Right renal pelvis (tissue), 4 donors: ENCODE data around the gene APOC1. TPM values are rescaled to one million over a fixed set of nuclear protein-coding genes. Genes with fewer than 3 reads are reported as not detected.
"Not testable (repeated sequence)": the region's sequence is repeated elsewhere in the genome, so short reads cannot be mapped to it uniquely, and the experiment has no call there.

Experiments used
- DNase-seq, 4 donors: peaks; one replicate each; pipeline ENCODE4 v3.0.0-alpha.2; 2013; ENCODE audit warnings: low read depth in 4 of 4, low spot score in 3 of 4, missing footprints in 1 of 4
- polyA plus RNA-seq, 4 donors: library from polyadenylated mRNA; unstranded; fragments of 120-200 nt; gene quantifications; one replicate each; pipeline ENCODE4 v1.2.1, GENCODE V29; 2013; ENCODE audit not compliant: insufficient read length in 4 of 4

APOC1 gene
- polyA plus RNA-seq, 4 donors, result 10.5 to 12.5 (median 11.2) TPM

DNA sequence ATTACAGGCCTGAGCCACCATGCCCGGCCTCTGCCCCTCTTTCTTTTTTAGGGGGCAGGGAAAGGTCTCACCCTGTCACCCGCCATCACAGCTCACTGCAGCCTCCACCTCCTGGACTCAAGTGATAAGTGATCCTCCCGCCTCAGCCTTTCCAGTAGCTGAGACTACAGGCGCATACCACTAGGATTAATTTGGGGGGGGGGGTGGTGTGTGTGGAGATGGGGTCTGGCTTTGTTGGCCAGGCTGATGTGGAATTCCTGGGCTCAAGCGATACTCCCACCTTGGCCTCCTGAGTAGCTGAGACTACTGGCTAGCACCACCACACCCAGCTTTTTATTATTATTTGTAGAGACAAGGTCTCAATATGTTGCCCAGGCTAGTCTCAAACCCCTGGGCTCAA, 4.6 kb upstream of the APOC1 start:
- no peak for DNase-seq

DNA sequence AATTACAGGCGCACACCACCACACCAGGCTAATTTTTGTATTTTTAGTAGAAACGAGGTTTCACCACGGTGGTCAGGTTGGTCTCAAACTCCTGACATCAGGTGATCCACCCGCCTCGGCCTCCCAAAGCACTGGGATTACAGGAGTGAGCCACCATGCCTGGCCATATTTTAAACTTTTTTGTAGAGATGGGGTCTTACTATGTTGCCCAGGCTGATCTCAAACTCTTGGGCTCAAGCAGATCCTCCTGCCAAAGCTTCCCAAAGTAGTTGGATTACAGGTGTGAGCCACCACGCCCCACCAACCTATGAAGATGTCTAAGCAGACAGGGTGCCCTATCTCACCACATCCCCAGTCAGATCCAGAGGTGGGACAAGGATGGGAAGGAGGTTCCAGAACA, 2.5 kb upstream of the APOC1 start:
- not testable (repeated sequence) for DNase-seq

DNA sequence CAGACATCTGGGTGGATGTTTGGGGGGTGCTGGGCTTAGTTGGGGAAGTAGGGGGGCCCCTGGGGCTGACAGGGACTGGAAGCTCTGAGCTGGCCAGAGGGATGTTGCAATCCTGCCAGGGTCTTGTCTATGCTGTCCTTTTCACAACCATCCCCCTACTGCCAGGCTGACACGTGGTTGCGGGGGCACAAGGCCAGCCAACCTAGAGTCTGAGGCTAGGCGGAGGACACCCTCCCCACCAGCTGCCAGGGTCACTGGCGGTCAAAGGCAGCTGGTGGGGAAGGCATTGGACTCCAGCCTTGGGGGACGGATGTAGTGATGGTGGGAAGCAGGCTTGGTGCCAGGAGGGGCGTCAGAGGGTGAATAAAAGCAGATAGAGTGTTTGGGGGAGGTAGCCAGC, 1.6 kb upstream of the APOC1 start:
- DNase-seq, result no peak

DNA sequence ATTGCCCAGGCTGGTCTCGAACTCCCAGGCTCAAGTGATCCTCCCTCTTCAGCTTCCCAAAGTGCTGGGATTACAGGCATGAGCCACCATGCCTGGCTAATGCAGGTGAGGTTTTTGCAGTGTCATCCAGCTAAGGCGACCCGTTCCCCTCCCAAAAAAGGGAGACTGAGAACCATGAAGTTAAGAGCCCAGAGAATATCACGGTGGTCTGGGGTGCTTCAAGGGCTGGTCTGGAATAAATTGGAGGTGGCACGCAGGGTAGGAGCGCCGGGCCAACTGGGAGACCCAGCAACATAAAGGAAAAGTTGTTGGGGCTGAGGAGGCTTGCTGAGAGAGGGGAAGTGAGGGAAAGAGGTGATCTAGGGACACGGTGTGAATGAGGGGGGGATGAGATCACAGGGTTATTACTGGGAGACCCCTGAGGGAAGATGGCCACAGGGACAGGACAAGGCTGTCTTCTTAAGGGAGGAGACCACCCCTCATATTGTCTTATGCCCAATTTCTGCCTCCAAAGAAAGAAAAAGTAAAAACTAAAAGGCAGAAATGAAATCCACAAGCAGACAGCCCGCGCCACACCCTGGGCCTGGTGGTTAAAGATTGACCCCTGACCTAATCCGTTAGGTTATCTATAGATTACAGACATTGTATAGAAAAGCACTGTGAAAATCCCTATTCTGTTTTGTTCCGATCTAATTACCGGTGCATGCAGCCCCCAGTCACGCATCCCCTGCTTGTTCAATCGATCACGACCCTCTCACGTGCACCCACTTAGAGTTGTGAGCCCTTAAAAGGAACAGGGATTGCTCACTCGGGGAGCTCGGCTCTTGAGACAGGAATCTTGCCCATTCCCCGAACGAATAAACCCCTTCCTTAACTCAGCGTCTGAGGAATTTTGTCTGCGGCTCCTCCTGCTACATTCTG, 636 bp upstream of the APOC1 start:
- DNase-seq, result not testable (repeated sequence)

DNA sequence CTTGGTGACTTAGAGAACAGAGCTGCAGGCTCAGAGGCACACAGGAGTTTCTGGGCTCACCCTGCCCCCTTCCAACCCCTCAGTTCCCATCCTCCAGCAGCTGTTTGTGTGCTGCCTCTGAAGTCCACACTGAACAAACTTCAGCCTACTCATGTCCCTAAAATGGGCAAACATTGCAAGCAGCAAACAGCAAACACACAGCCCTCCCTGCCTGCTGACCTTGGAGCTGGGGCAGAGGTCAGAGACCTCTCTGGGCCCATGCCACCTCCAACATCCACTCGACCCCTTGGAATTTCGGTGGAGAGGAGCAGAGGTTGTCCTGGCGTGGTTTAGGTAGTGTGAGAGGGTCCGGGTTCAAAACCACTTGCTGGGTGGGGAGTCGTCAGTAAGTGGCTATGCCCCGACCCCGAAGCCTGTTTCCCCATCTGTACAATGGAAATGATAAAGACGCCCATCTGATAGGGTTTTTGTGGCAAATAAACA, 9.9 kb downstream of the APOC1 start:
- no peak for DNase-seq

DNA sequence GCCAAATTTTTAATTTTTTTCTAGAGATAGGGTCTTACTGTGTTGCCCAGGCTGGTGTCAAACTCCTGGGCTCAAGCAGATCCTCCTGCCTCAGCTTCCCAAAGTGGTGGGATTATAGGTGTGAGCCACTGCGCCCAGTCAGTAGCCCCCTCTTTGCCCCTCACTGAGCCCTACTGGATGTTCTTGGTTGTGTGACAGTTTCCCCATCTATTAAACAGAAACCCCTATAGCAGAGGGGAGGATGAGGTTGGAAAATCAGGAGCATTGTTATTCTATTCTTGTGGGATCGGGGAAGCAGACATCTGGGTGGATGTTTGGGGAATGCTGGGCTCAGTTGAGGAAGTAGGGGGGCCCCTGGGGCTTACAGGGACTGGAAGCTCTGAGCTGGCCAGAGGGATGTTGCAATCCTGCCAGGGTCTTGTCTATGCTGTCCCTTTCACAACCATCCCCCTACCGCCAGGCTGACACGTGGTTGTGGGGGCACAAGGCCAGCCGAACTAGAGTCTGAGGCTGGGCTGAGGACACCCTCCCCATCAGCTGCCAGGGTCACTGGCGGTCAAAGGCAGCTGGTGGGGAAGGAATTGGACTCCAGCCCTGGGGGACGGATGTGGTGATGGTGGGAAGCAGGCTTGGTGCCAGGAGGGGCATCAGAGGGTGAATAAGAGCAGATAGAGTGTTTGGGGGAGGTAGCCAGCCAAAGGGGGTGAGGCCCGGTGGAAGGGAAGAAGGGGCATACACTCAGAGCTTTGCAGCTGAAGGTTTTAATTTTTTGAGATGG, 10.9 kb downstream of the APOC1 start:
- no peak for DNase-seq

DNA sequence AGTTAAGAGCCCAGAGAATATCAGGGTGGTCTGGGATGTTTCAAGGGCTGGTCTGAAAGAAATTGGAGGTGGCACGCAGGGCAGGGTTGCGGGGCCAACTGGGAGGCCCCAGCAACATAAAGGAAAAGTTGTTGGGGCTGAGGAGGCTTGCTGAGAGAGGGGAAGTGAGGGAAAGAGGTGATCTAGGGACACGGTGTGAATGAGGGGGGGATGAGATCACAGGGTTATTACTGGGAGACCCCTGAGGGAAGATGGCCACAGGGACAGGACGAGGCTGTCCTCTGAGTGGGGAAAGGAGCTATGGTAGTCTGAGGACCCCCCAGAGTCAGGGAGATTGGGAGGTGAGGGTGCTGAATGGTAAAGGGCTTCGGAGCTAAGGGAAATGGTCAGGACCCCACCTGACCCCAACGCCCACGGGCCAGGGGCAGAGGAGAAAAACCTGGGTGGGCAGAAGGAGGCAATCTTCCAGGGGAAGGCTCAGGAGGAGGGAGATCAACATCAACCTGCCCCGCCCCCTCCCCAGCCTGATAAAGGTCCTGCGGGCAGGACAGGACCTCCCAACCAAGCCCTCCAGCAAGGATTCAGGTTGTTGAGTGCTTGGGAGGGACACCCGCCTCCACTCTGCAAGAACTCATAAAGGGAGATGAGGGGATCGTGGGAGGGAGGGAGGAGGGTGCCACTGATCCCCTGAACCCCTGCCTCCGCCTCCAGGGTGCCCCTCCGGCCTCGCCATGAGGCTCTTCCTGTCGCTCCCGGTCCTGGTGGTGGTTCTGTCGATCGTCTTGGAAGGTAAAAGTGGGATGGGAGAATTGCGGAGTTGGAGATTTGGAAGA, 12.1 kb downstream of the APOC1 start:
- not testable (repeated sequence) for DNase-seq

DNA sequence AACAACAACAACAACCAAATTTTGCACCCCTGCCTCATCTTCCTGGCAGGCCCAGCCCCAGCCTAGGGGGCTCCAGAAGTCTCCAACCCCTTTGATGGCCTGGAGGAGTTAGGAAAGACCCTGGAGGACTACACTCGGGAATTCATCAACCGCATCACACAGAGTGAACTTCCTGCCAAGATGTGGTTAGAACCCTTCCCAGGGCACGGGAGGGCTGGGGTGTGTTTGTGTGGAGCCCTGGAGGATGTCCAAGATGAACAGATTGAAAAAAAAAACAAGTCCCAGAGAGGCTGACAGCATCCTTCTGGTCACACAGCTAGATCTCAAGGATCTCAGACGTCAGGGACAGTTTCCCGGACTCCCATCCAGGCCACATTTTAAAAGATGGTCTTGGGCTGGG, 13.3 kb downstream of the APOC1 start:
- DNase-seq, result no peak

DNA sequence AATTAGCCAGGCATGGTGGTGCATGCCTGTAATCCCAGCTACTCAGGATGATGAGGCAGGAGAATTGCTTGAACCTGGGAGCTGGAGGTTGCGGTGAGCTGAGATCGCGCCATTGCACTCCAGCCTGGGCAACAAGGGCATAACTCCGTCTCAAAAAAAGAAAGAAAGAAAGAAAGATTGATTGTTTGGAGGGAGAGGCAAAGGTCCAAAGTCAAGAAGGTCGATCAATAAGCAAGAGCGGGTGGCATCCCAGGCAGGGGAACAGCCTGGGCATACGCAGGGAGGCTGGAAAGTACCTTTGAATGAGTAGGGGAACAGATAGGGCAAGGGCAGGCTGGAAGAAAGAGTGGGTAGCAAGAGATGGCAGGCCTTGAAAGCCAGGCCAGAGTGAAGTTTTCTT, 15.7 kb downstream of the APOC1 start:
- DNase-seq, result no peak

DNA sequence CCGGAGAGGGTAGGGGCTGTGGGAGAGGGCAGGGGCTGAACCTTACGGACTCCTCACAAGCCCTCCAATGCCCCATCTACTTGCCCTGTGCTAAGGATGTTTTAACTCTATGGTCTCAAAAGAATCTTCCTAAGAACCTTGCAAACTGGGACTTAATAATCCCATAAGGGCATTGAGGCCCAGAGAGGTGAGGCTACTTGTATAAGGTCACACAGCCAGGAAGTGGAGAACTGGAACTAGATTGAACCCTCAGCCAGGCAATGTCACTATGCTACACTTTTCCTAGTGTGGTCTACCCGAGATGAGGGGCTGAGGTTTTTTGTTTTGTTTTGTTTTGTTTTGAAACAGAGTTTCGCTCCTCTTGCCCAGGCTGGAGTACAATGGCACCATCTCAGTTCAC, 17.1 kb downstream of the APOC1 start:
- no peak for DNase-seq

DNA sequence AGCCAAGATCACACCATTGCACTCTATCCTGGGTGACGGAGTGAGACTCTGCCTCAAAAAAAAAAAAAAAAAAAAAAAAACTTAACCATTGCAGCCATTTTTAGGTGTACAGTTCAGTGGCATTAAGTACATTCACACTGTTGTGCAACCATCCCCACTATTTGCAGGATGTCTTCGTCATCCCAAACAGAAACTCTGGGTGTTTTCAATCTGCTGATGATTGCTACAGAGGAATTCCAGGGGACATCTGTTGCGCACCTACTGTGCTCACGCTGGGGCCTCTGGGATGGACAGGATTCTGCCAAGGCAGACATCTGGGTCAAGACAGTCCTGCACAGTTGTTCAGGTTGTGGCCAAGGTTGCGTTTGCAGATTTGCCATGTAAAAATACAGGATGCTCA, 25.3 kb downstream of the APOC1 start:
- no peak for DNase-seq

DNA sequence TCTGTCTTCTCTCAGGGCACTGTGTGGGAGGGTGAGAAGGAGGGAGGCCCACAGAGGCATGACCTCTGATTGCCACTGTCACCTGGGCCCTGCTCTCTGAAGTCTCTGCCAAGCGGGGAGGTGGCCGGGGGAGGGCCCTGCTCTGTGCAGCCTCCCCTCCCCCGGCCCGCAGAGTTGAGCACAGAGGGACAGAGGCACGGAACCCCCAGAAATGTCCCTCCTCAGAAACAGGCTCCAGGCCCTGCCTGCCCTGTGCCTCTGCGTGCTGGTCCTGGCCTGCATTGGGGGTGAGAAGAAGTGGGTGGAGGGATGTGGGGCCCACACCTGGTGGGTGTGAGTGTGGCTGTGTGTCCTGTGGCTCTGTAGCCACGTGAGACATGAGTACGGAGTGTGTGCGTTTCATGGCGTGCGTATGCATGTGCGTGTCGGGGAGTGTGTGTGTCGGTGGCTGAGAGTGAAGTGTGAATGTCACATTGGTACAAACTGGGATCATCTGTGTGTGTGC, 27.7 kb downstream of the APOC1 start, which contains the start of gene APOC4:
Gene APOC4, plus strand, starts transcription at position 171 of the 505 bp plus-strand sequence. Its CDS starts 41 bp downstream, at position 212.
- no peak for DNase-seq

DNA sequence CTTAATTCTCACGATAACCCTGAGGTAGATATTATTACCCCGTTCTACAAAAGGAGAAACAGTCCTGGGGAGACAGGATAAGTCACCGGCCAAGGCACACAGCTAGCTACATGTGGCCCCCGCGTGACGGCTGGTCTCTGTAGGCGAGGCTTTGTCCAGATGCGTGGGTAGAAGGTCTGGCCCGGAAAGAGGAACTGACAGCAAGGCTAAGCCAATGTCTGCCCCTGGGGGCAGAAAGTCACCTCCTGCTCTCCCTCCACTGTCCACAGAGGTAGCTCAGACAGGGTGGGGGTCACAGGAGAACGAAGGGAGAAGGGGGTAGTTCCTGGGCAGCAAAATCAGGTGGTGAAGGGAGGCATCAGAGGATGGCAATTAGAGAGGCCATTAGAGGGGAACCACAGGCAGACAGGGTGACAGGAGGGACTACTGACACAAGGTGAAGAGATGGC, 29.4 kb downstream of the APOC1 start:
- DNase-seq, result no peak

DNA sequence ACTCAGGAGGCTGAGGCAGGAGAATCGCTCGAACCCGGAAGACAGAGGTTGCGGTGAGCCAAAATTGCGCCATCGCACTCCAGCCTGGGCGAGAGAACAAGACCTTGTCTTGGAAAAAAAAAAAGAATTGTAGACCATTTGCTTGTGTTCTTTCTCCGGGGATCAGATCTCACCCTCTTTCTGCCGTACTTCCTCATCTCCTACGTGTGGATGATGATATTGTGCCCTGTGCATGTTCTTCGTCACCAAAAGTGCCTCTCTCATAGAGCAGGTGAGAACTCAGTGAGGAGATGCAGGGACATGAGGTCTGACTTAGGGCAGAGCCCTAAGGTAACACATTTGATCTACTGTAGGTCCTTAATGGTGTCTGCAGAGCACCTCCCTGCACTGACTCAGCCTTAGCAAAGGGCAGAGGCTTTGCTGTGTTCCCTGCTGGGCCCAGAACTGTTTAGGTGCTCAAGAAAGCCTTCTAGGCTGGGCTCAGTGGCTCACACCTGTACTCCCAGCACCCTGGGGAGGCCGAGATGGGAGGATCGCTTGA, 32.7 kb downstream of the APOC1 start:
- no peak for DNase-seq

DNA sequence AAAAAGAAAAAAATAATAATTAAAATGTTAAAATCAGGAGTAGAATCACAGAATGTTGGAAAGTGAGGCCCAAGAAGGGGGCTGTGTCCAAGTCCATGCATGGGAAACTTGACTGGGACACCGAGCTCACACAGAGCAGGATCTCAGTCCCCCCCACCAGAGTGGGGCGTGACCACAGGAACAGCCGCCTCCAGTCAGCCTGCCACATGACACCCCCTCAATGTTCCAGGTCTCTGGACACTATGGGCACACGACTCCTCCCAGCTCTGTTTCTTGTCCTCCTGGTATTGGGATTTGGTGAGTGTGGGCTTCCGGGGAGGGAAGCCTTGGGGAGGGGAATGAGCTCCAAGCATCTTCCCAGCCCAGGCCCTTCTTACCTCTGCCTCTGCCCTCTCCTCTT, 33.8 kb downstream of the APOC1 start:
- DNase-seq, result no peak

DNA sequence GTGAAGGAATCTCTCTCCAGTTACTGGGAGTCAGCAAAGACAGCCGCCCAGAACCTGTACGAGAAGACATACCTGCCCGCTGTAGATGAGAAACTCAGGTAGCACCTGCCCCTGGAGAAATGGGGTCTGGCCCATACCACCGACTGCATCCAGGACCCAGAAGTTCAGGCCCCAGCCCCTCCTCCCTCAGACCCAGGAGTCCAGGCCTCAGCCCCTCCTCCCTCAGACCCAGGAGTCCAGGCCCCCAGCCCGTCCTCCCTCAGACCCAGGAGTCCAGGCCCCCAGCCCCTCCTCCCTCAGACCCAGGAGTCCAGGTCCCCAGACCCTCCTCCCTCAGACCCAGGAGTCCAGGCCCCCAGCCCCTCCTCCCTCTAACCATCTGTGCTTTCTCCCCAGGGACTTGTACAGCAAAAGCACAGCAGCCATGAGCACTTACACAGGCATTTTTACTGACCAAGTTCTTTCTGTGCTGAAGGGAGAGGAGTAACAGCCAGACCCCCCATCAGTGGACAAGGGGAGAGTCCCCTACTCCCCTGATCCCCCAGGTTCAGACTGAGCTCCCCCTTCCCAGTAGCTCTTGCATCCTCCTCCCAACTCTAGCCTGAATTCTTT, 34.5 kb downstream of the APOC1 start:
- no peak for DNase-seq

DNA sequence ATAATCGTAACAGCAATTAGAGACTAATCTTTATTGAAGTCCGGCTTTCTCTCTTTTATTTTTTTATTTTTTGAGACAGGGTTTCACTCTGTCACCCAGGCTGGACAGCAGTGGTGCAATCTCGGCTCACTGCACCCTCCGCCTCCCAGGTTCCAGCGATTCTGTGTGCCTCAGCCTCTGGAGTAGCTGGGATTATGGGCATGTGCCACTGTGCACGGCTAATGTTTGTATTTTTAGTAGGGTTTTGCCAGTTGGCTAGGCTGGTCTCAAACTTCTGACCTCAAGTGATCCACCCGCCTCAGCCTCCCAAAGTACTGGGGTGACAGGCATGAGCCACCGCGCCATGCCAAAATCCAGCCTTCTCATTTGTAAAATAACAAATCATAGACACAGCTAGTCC, 35.1 kb downstream of the APOC1 start:
- DNase-seq, result no peak

DNA sequence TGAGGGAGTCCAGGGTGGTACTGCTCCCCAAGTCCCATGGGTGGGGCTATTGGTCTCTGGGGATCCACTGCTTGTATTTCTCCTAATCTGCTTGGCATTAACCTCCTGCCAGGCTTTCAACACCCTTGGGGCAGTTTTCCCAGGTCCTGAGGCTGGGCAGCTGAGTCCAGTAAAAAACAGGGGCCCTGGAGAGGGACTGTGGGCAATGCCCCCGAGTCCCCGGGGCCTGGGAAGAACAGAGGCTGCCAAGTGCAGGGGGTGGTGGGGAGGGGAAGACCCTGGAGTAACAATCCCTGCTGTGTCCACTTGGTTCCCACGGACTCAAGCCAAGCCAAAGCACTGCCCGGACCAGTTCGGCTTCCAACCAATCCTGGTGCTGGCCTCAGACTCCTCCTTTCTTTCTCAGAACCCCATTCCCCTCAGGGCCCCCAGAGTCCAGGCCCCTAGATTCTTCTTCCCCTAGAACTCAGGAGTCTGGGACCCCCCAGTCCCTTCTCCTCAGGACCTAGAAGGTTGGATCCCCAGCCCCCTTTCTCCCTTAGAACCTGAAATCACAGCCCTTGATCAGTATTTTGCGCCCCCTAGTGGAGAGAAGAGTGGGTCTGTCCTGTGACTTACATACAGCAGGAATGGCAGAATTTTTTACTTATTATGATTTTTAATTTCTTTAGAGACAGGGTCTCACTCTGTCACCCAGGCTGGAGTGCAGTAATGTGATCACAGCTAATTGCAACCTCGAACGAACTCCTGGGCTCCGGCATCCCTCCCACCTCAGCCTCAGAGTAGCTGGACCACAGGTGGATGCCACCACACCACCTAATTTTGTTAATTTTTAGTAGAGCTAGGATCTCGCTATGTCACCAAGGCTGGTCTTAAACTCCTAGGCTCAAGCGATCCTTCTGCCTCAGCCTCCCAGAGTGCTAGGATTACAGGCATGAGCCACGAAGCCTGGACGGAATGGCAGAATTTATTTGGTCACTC, 37.1 kb downstream of the APOC1 start:
- DNase-seq, result peak; percentile 62 to 77 (median 72)
